HG03108 (cell line): ENCODE measurements around the gene PSAPL1.

Source experiments
- ATAC-seq: cut with Tn5 transposase; IDR thresholded peaks from one replicate; pipeline ENCODE4 v1.9.1; 2021; ENCODE audit warnings: moderate library complexity; ENCODE audit not compliant: unreplicated experiment

Gene PSAPL1, protein sequence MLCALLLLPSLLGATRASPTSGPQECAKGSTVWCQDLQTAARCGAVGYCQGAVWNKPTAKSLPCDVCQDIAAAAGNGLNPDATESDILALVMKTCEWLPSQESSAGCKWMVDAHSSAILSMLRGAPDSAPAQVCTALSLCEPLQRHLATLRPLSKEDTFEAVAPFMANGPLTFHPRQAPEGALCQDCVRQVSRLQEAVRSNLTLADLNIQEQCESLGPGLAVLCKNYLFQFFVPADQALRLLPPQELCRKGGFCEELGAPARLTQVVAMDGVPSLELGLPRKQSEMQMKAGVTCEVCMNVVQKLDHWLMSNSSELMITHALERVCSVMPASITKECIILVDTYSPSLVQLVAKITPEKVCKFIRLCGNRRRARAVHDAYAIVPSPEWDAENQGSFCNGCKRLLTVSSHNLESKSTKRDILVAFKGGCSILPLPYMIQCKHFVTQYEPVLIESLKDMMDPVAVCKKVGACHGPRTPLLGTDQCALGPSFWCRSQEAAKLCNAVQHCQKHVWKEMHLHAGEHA

DNA sequence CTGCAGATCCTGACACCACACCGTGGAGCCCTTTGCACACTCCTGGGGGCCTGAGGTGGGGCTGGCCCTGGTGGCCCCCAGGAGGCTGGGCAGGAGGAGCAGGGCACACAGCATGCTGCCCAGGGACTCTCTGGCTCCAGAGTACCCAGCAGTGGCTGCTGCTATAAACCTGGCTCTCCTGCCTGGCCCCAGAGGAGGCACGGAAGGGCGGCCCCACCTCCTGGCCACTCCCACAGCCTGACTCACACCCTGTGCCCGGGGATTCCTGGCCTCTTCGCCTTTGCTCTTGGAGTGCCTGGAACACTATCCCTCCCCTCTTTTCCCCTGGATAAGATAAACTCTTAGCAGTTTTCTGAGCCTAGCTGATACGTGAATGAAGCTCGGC, at the start of gene PSAPL1:
Gene PSAPL1, minus strand, starts transcription at position 165 of the 385 bp plus-strand sequence. Its CDS starts 51 bp downstream, at position 114.
- no peak for ATAC-seq

DNA sequence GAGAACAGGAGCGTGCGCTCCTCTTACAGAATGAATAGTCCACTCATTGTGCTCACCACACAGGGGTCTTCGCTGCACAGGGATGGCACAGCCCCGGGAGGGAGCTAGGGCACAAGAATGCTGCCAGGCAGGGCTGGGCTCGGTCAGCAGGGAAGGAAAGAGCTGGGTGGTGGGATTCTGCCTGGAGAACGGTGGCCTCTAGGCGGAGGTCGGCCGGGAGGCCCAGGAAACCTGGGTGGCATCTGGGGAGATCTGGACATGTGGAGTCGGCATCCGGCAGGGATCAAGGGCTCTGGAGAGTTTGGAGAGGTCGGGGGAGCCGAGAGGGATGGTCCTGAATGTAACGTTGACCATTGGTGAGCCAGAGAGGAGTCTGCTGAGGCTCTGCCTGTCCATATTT, 46.5 kb upstream of the PSAPL1 start:
- no peak for ATAC-seq

DNA sequence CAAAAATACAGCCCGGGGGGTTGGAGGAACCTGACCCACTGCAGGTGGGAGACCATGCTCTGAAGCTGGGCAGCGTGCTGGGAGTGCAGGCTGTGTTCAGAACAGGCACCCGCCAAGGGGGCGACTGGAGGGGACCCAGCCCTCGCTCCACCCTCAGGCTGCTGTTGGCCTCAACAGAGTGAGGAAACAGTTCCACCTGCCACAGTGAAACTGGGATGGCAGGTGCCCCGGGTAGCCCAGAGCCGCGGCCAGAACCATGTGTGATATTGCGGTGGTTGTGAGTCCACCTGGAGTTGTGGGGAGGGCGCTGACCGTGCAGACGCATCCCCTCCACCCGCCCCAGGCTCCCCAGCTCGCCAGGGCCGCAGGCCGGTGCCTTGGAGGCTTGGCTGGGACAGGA, 45.7 kb upstream of the PSAPL1 start:
- no peak for ATAC-seq

DNA sequence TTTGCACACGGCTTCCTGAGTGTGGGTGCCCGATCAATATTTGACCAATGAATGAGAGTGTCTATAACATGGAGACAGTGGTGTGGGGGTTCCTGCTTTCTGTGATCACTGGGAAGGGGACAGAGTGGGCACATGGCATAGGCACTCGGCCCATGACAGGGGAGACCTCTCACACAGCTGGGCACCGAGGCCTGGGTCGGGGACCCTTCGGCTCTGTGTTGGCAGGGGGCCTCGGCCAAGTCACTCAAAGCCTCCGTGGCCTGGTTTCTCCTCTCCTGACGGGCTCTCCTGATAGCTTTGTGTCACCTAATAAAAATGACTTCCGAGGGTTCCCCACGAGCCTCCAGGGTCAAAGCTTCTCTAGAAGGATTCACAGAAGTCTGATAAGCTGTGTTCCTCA, 43.9 kb upstream of the PSAPL1 start:
- no peak for ATAC-seq

DNA sequence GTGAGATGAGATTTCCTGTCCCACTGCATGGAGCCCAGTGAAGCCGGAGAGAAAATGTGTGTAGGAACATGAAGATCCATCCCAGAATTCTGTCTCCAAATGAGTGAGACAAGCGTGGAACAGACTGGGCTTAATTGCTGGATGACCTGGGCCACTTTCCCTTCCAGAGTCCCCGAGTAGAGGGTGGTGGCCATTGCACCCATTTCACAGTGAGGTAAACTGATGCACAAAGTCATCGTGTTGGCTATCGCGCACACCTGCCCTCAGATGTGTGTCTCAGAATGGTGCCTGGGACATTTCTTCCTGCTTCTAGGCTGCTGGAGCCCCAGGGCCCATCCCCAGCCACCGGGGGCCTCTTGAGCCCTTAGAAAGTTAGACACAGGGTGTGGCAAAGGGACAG, 43.0 kb upstream of the PSAPL1 start:
- ATAC-seq = no peak

DNA sequence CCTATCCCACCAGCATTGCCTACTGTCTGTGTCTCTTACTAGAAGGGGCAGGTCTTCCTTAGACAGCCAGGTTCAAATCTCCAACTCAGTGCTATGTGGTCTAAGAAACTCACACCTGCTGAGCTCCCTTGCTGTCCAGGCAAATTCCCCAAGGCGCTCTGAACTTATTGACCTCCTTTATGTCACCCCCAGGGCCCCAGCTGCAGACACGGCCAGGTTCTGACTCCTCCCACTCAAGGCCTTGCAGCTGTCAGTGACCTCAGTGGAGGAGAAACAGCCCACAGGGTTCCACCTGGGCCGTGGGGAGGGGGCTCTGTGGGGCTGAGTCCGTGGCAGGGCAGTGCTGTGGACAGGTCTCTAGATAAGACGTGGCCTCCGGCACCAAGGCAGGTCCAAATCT, 42.1 kb upstream of the PSAPL1 start:
- ATAC-seq = no peak

DNA sequence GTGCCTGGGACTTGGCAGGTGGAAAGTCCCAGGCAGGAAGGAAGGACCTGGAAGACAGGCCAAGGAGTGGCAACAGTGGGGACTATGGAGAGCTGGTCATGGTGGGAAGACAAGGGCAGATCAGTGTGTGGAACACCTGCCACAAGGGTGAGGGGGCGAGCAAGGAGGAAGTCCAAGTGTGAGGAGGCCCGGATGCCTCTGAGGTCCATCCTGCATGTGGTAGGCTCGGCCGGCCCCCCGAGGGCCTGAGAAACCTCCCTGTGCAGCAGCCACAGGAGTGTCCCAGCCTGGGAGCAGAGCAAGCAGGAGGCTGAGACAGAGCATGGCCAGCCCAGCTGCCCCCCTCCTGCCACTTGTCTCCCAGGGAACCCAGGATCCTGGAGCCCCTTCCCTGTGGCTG, 40.5 kb upstream of the PSAPL1 start:
- ATAC-seq = no peak

DNA sequence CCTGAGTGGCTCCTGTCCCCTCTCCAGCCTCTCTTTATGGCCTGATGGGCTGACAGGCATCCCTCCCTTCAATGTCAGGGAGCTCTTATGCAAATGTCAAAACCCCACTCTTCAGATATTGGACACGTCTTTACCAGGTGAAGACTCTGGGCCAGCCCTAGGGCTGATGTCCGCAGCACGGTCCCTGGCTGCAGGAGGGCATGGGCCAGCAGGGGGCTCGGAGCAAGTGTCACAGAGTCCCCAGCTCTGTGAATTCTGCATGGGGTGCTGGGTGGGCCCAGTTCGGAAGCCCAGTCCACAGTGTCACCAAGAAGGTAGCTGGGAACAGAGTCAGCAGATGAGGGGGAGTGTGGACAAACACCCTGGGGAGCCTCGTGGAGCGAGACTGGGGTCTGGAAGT, 39.6 kb upstream of the PSAPL1 start:
- no peak for ATAC-seq

DNA sequence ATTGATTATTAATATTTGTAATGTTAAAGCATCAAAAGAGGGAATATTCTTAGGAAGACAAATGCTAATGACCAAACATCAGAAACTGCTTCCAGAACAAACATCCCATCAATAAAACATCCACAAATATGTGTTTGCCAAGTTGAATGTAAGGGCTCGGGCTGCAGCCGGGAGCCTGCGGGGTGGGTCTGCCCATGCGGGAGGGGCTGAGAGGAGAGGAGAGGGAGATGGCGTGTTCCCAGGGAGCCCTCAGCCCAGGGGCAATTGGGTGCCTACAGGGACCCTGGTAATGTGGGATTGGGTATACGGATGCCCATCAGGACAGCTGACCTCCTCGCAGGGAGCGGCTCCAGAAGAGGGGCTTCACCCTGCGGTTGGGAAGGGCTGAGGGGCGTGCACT, 38.4 kb upstream of the PSAPL1 start:
- no peak for ATAC-seq

DNA sequence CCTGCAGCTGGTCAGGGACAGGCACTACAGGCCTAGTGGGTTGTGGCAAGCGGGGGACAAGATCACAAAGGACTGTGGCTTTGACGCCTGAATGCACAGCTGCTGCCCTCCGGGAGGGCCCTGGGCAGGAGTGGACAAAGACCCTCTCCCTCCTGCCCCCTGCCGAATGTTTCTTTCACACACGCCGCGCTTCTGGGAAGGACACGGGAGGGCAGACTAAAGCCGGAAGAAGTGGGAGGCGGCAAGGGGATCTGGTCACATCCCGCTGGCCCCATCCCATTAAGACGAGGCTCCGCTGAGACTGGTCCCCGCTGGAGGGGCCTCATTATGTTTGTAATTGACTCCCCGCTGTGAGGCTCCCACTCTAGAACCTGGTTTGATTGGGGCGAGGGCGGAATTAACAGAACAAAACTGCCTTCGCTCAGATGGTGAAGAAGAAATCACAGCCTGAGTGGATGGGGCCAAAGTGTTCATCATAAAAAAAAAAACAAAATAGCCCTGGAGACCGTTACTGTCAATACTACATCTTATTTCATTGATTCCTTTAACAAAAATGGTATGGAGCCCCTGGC, 37.8 kb upstream of the PSAPL1 start:
- no peak for ATAC-seq

DNA sequence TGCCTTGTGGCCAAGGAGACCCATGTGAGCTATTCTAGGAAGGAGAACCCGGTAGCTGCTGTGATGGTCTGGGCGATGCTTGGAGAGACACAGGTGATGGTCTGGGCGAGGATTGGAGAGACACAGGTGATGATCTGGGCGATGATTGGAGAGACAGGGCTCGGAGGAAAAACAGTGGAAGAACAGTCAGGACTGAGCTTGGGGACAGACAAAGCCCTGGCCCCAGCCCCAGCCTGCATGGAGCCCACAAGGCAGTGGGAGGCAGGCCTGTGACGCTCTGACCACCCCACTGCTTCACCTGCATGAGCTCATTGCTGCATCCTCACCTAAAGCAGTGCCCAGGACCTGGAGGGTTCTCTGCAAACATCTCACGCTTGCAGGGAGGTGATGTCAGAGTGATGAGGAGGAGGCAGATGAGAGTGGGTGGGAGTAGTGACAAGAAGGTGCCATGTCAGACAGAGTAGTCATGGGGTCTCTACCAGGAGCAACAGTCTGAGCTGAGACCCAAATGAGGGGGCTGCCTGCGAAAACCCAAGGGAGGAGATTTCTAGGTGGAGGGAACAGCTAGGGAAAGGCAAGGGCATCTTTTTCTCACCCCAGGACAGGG, 35.9 kb upstream of the PSAPL1 start:
- ATAC-seq = no peak

DNA sequence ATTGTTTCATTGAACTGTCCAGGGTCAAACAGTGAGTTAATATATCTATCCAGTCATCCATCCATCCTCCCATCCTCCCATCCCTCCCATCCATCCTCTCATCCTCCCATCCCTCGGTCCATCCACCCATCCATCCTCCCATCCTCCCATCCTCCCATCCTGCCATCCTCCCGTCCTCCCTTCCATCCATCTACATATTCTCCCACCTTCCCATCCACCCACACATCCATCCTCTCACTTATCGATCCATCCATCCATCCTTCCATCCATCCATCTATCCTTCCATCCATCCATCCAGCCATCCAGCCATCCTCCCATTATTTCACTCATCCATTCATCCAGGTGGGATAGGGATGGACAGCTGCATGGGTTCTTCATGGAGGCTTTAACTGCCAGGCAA, 35.4 kb upstream of the PSAPL1 start:
- ATAC-seq = no peak

DNA sequence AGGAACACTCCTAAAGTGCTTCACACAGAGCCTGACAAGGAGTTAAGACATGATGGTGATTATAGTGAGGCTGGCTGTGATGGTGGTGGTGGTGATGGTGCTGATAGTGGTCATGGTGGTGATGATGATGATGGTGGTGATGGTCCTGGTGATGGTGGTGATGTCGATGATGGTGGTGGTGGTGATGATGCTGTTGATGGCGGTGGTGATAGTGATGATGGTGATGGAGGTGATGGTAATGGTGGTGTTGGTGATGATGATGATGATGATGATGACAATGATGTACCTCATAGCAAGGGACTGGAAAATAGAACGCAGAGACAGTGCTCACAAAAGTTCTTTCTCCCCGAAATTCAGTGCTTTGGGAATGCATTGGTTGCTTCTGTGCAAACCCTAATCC, 34.3 kb upstream of the PSAPL1 start:
- ATAC-seq = no peak

DNA sequence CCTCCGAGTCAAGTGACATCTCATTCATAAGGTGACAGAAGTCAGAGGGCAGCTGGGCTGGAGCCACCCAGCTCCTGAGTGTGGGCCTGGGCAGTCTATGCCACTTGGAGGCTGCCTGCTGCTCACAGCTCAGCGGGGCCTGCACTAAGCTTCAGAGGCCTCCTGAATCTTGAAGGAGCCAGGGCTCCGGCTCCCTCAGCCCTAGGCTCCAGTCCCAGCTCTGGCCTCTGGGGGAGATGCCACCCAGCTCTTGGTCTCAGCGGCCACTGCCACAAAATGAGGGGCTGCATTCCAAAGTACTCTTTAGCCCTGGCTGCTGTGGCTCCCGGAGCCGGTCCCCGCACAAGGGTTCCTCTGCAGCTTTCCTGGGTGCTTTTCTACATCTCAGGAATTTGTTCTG, 32.7 kb upstream of the PSAPL1 start:
- no peak for ATAC-seq

DNA sequence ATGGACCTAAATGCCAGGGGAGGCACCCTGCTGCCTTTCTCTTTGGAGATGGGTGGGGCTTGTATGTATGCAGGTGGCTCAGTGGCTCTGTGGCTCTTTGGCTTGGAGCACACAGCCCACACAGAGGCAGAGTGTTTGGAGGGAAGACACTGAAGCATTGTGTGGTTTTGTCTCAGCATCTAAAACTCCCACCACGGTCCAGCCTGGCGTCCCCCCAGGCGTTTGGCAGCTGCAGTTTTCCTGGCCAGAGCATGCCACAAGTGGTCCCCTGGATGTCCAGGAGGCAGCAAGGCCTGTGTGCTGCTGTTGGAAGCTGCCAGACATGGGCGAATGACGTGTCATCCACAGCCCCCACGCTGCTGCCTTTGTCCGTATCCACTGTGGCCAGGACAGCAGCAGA, 32.2 kb upstream of the PSAPL1 start:
- ATAC-seq = no peak

DNA sequence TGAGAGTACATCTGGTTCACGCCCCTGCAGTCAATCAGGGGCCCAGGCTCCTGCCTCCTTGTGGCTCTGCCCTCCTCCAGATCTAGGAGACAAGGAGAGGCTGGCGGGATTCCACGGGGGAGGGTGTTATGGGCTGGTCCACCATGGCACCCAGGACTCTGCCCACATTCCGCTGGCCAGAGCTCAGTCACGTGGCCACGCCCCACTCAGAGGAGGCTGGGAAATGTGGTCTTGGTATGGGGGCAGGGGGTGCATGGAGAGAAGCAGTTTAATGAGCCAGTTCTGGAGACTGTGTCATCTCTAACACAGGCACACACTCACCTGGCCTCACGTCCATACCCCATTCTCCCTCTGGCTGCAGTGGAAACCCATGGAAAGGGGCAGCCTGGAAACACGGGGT, 31.5 kb upstream of the PSAPL1 start:
- ATAC-seq = no peak

DNA sequence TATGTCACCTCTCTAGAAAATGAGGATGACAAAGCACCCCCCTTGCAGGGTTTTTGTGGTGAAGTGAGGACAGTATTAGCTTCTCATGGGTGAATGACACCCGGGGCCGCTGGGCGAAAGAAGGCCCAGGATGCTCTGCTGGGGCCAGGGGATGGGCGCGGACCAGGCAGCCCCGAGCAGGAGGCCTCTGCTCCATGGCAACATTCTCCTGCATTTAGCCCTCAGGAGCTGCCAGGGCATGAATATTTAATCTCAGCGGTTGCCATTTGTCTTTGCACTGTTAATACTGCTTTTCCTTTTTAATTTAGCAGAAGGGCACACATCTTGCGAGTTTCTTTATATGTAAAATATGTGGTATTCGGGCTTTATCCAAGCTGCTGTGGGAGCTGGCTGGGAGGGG, 30.3 kb upstream of the PSAPL1 start:
- no peak for ATAC-seq

DNA sequence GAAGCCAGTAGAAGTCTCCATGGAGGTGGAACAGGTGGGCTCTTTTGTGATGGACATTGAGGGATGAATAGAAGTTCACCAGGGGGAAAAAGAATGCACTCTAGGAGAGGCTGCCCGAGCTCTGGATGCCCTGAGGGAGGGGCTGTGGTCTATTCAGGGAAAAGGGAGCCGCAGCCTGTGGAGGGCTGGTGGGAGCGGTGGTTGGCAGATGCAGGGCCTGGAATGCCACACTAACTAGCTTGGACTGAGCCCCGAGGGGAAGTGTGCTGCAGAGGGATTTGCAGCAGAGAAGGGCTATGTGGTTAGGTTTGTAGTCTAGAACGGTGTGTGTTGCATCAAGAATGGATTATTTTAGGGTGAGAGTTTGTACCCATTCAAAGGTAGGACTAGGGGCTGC, 29.5 kb upstream of the PSAPL1 start:
- ATAC-seq = no peak

DNA sequence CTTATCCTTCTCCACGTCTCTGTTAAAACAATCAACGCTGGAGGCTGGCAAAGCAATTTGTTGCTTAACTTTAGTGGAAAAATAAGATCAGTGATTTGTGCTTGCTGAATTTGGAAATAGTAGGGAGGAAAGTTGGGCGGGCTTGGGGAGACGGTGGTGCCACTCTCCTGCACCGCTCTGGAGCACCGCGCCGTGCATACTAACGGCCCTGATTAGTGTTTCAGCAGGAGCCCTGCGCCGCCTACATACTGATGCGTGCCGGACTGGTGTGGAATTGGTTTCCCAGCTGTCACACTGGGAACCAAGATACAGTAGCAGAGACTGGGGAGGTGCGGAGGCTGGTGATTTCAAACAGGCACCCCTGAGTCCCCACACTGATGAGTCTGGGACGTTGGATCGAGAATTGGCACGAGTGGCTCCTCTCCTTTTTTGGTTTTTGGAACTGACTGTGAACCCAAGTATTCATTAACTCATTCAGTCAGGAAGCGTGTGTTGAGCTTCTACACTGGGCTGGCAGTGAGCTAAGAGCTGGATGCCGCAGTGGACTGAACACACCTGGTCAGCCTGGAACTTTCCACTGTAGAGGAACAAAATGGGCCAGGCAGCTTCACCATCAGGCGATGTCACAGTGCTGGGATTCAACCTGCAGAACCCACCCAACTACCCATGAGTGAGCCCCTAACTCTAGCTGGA, 29.0 kb upstream of the PSAPL1 start:
- ATAC-seq = no peak

DNA sequence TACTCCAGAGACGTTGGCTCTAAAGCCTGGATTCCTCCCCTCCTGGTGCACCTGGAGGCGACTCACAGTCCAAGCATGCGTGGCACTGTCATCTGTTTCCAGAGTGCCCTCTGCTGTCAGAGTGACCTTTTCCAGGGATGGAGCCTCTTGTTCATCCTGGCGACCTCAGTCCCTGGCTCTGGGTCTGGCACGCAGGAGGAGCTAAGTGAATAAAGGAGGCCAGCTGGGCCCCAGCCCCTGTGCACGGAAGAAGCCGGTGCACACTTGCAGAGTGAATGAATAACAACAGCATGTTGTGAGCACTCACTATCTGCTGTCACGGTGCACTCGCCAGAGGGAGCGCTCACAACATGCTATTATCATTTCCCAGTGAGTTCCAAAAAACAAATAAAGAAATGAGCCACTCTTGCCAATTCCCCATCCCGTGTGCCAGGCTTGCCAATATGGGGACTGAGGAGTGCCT, 27.8 kb upstream of the PSAPL1 start:
- ATAC-seq = no peak

DNA sequence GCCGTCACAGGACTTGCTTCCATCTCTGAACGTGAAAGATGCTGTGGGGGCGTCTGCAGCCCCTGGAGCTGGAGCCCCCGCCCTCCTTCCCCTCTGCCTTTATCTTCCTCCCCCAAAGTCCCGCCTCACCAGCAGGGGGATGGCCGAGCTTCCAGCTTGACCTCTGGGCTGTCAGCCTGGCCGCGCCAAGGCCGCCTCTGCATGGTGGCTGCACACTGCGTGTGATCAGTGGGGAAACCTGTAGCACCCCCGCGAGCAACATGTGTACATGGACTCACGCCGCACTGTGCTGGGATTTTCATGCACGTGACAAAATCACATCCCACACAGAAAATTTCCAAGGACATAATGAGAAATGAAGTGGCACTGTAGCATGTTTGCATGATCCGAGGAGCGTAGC, 26.5 kb upstream of the PSAPL1 start:
- ATAC-seq = no peak

DNA sequence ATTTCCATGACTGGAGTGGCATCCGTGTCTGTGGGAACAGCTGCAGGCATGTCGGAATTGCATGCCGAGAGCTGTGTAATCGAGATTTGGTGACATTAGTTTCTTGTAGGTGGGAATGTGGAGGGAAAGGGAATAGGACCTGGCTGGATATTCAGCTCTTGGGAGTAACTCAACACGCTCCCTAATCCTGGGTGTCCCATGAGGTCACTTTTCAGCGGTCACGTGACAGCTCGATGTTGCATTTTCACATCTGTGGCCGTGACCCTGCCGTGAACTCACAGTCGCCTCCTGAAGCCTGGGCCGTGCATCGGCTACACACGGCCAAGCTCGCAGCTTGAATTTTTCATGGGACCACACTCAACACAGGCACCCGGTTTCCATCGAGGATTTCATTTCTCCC, 25.8 kb upstream of the PSAPL1 start:
- no peak for ATAC-seq
